ENCODE measurements around the gene CDCA5. TPM values are rescaled to one million over a fixed set of nuclear protein-coding genes. Genes with fewer than 3 reads are reported as not detected.
A peak's percentile ranks its signal among the peaks of the same experiment; 100 is the strongest.

CDCA5 gene
- total RNA-seq, 1 experiment from 2014 or later = 72.1 TPM

DNA sequence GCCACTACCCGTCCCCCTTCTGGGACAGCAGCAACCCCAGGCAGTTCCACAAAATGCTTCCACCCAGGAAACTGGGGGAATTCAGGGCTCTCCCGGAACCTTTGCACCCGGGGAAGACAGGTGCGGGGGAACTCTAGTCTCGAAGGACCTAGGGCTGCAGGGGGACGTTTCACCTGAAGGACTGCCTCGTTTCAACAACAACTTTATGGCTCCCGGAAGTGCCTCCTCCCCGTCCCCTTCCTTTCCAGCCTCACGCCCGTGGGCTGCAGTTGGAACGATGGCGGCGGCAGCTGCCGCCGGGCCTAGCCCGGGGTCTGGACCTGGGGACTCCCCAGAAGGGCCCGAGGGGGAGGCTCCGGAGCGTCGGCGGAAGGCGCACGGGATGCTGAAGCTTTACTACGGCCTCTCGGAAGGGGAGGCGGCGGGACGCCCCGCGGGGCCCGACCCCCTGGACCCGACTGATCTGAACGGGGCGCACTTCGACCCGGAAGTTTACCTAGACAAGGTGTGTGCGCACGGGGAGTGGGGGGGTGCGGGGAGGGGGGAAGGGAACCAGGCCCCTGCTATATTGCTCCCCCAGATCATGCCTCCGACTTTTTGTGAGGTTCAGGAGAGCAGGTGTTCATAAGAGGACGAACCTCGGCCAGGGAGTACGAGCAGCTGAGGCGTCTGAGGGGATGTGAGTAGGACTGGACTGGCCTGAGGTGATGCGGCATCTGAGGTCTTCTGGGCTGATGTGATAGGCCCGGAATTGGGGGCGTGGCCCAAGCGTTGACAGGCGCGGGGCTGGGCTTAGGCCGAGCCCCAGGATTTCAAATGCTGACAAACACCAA lies 12.3 kb upstream of the CDCA5 start, which contains the start of gene VPS51:
TSS of gene VPS51 (plus strand) at position 241 of the 833 bp plus-strand sequence. CDS start at position 278, 37 bp downstream.
- intact Hi-C loops (cut with micrococcal nuclease) = loop anchor here (1.0 to 5.0 kb wide), 2 partner anchors 12 to 84 kb away; partner anchors contain the start of genes ARL2, CDCA5 and ZFPL1
- H3K9ac ChIP-seq (ENCODE audit: low read length) = peak within 1 kb of the TSS; percentile 77
- BruUV-seq (replicated peaks) = TSS peak; percentile 56
- ChIA-PET CTCF (interaction anchor here (1.1 to 1.7 kb wide), 2 partner anchors 12 to 14 kb away, joined by 3 to 14 read pairs; no protein-coding TSS in a partner anchor), POLR2A (interaction anchor here (3.2 kb wide), 1 partner anchor 15 kb away, joined by 21 read pairs; the partner anchor contains the start of gene TM7SF2), RAD21 (ENCODE audit: low non-redundant PET in 1 of 2, low total read pairs in 2 of 2, uncharacterized antibody in 2 of 2, unreplicated experiment in 2 of 2) (no interaction called here)
- peak; percentile 88 for DNase-seq (ENCODE audit: low read depth, low spot score)
- H3K36me3 ChIP-seq (ENCODE audit: control insufficient read depth in 1 of 2, insufficient read depth in 2 of 2, low read length in 2 of 2) = peaks cover 3 to 6% of the 10 kb centered on the region in 2 experiments; a peak in 2 of 4 replicates
- no peaks in the 10 kb centered on the region for H3K9me3 ChIP-seq (ENCODE audit: control insufficient read depth in 1 of 2, insufficient read depth in 1 of 2, low read depth in 1 of 2, low read length in 2 of 2)
- no peaks in the 10 kb centered on the region for H3K9me2 ChIP-seq (ENCODE audit: insufficient read depth)
- H4K20me1 ChIP-seq (ENCODE audit: insufficient read depth) = no peaks in the 10 kb centered on the region
- no peaks in the 10 kb centered on the region for H3K27me3 ChIP-seq (ENCODE audit: insufficient read depth, low read length)
- H3K4me1 ChIP-seq (ENCODE audit: control insufficient read depth in 1 of 2, insufficient read depth in 2 of 2, low read length in 2 of 2) = peaks cover 3 to 12% of the 10 kb centered on the region in 2 experiments; a peak in 3 of 4 replicates
- H3K27ac ChIP-seq (ENCODE audit: low read depth, low read length) = peak within 1 kb of the TSS; percentile 63
- peak within 1 kb of the TSS; percentile 74 to 78 for H3K4me3 ChIP-seq (replicated peaks in 1 of 2; ENCODE audit: low read depth in 1 of 2, low read length in 2 of 2)
- peaks cover 23% of the 10 kb centered on the region for H3K79me2 ChIP-seq (ENCODE audit: insufficient read depth, low read length)
- no peak within 1 kb of the TSS for H2AFZ ChIP-seq (ENCODE audit: low read depth, low read length, poor library complexity, severe bottlenecking)
- peak; percentile 97 for ATAC-seq
- peak within 1 kb of the TSS; percentile 88 for H3K4me2 ChIP-seq (ENCODE audit: low read length)
- TF ChIP-seq POLR2AphosphoS5 (IDR thresholded peaks at IDR 0.05; ENCODE audit: low read depth, low read length) (peak; percentile 71), TCF7L2 (IDR thresholded peaks at IDR 0.05; ENCODE audit: borderline replicate concordance, extremely low read depth, insufficient read depth, insufficient read length) (peak; percentile 60), POLR2A (IDR thresholded peaks at IDR 0.05; ENCODE audit: borderline replicate concordance, extremely low read depth, insufficient read depth, insufficient read length) (peak; percentile 94), ZFX (IDR thresholded peaks at IDR 0.05) (peak; percentile 92), SIN3A (IDR thresholded peaks at IDR 0.05; ENCODE audit: low read depth) (peak; percentile 81), EZH2phosphoT487 (IDR thresholded peaks at IDR 0.05; ENCODE audit: borderline replicate concordance) (no peak), ELF1 (IDR thresholded peaks at IDR 0.05; ENCODE audit: borderline replicate concordance, low read depth) (peak; percentile 92), SP1 (IDR thresholded peaks at IDR 0.05; ENCODE audit: low read depth) (peak; percentile 86), EZH2 (IDR thresholded peaks at IDR 0.05) (no peak), EGR1 (IDR thresholded peaks at IDR 0.05; ENCODE audit: low read depth) (0 out of 2 replicates have a peak, but pooled peaks have one; percentile 58), FOSL1 (IDR thresholded peaks at IDR 0.05; ENCODE audit: low read depth) (no peak), SRF (IDR thresholded peaks at IDR 0.05; ENCODE audit: low read depth) (peak; percentile 88), CBX3 (IDR thresholded peaks at IDR 0.05; ENCODE audit: low read depth) (peak; percentile 99), RAD21 (IDR thresholded peaks at IDR 0.05; ENCODE audit: low read depth) (no peak), JUND (IDR thresholded peaks at IDR 0.05) (no peak)
- TF ChIP-seq, protein P1, sequence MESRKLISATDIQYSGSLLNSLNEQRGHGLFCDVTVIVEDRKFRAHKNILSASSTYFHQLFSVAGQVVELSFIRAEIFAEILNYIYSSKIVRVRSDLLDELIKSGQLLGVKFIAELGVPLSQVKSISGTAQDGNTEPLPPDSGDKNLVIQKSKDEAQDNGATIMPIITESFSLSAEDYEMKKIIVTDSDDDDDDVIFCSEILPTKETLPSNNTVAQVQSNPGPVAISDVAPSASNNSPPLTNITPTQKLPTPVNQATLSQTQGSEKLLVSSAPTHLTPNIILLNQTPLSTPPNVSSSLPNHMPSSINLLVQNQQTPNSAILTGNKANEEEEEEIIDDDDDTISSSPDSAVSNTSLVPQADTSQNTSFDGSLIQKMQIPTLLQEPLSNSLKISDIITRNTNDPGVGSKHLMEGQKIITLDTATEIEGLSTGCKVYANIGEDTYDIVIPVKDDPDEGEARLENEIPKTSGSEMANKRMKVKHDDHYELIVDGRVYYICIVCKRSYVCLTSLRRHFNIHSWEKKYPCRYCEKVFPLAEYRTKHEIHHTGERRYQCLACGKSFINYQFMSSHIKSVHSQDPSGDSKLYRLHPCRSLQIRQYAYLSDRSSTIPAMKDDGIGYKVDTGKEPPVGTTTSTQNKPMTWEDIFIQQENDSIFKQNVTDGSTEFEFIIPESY (IDR thresholded peaks at IDR 0.05; ENCODE audit: extremely low read depth, insufficient replicate concordance, low read length) = peak; percentile 50
- TF ChIP-seq, protein P2, sequence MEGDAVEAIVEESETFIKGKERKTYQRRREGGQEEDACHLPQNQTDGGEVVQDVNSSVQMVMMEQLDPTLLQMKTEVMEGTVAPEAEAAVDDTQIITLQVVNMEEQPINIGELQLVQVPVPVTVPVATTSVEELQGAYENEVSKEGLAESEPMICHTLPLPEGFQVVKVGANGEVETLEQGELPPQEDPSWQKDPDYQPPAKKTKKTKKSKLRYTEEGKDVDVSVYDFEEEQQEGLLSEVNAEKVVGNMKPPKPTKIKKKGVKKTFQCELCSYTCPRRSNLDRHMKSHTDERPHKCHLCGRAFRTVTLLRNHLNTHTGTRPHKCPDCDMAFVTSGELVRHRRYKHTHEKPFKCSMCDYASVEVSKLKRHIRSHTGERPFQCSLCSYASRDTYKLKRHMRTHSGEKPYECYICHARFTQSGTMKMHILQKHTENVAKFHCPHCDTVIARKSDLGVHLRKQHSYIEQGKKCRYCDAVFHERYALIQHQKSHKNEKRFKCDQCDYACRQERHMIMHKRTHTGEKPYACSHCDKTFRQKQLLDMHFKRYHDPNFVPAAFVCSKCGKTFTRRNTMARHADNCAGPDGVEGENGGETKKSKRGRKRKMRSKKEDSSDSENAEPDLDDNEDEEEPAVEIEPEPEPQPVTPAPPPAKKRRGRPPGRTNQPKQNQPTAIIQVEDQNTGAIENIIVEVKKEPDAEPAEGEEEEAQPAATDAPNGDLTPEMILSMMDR (IDR thresholded peaks at IDR 0.05 in 2 of 3, conservative IDR thresholded peaks at IDR 0.05 in 1 of 3; ENCODE audit: borderline replicate concordance in 1 of 3, insufficient read depth in 1 of 3, low read depth in 2 of 3, low read length in 2 of 3) = no peak
- TF ChIP-seq, protein P3, sequence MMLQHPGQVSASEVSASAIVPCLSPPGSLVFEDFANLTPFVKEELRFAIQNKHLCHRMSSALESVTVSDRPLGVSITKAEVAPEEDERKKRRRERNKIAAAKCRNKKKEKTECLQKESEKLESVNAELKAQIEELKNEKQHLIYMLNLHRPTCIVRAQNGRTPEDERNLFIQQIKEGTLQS (IDR thresholded peaks at IDR 0.05) = no peak
- TF ChIP-seq, protein P4, sequence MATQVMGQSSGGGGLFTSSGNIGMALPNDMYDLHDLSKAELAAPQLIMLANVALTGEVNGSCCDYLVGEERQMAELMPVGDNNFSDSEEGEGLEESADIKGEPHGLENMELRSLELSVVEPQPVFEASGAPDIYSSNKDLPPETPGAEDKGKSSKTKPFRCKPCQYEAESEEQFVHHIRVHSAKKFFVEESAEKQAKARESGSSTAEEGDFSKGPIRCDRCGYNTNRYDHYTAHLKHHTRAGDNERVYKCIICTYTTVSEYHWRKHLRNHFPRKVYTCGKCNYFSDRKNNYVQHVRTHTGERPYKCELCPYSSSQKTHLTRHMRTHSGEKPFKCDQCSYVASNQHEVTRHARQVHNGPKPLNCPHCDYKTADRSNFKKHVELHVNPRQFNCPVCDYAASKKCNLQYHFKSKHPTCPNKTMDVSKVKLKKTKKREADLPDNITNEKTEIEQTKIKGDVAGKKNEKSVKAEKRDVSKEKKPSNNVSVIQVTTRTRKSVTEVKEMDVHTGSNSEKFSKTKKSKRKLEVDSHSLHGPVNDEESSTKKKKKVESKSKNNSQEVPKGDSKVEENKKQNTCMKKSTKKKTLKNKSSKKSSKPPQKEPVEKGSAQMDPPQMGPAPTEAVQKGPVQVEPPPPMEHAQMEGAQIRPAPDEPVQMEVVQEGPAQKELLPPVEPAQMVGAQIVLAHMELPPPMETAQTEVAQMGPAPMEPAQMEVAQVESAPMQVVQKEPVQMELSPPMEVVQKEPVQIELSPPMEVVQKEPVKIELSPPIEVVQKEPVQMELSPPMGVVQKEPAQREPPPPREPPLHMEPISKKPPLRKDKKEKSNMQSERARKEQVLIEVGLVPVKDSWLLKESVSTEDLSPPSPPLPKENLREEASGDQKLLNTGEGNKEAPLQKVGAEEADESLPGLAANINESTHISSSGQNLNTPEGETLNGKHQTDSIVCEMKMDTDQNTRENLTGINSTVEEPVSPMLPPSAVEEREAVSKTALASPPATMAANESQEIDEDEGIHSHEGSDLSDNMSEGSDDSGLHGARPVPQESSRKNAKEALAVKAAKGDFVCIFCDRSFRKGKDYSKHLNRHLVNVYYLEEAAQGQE (IDR thresholded peaks at IDR 0.05; ENCODE audit: low read depth) = no peak
